HUES48 (cell line): ENCODE measurements around the gene PLCXD3.

Experiments
- H3K27ac ChIP-seq: one replicate; pipeline ENCODE4 v1.7.0; 2013; ENCODE audit warnings: low read depth, low read length, inconsistent platforms
- H3K27me3 ChIP-seq: 2 replicates; pipeline ENCODE4 v1.6.1; 2013; ENCODE audit warnings: mild to moderate bottlenecking, low read length; ENCODE audit not compliant: control insufficient read depth, insufficient read depth
- H3K36me3 ChIP-seq: 2 replicates; pipeline ENCODE4 v1.6.1; 2013; ENCODE audit warnings: low read length; ENCODE audit not compliant: control insufficient read depth, insufficient read depth
- H3K4me1 ChIP-seq: 2 replicates; pipeline ENCODE4 v1.6.1; 2013; ENCODE audit warnings: mild to moderate bottlenecking, low read length; ENCODE audit not compliant: control insufficient read depth, insufficient read depth
- H3K4me3 ChIP-seq: 2 replicates; pipeline ENCODE4 v1.5.1; 2013; ENCODE audit warnings: mild to moderate bottlenecking, low read depth, low read length
- H3K9ac ChIP-seq: 2 replicates; pipeline ENCODE4 v1.6.1; 2013; ENCODE audit warnings: mild to moderate bottlenecking, low read depth, low read length, moderate library complexity
- H3K9me3 ChIP-seq: 2 replicates; pipeline ENCODE4 v1.6.1; 2013; ENCODE audit warnings: low read length; ENCODE audit not compliant: control insufficient read depth, insufficient read depth

Gene PLCXD3

DNA sequence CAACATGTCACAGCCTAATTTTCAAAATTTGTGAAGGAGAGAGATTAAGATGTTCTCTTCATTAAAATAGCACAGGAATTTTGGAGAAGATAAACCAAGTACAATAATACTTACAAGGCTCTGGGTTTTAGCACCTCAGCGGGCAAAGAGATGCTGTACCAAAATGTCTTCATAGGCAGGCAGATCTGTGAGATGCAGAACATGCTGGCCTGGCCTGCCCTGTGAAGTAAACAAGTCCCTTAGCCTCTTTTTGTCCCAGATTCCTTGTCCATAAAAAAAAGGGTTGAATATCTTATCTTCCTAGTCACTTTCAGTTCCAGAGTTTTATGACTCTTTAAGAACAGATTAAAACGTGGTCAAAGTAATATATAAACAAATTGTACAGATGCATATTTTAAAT lies 244.0 kb downstream of the PLCXD3 start:
- 0 out of 2 replicates have a peak, but pooled peaks cover 5% of the 10 kb centered on the region for H3K4me1 ChIP-seq
- H3K4me3 ChIP-seq, result no peak overlapping the region
- no peaks in the 10 kb centered on the region for H3K36me3 ChIP-seq
- no peaks in the 10 kb centered on the region for H3K9me3 ChIP-seq
- H3K9ac ChIP-seq, result no peak overlapping the region
- H3K27ac ChIP-seq, result no peak overlapping the region
- H3K27me3 ChIP-seq, result no peaks in the 10 kb centered on the region

GRCh38 chr5:41264019-41264418 lies 246.4 kb downstream of the PLCXD3 start:
- Histone ChIP-seq H3K27ac (no peak overlapping the region), H3K9me3 (no peaks in the 10 kb centered on the region), H3K4me1 (0 out of 2 replicates have a peak, but pooled peaks cover 5% of the 10 kb centered on the region)

GRCh38 chr5:41263335-41263734 lies 247.1 kb downstream of the PLCXD3 start:
- Histone ChIP-seq H3K9me3 (no peaks in the 10 kb centered on the region), H3K36me3 (no peaks in the 10 kb centered on the region), H3K4me1 (0 out of 2 replicates have a peak, but pooled peaks cover 5% of the 10 kb centered on the region), H3K4me3 (no peak overlapping the region), H3K27ac (no peak overlapping the region), H3K27me3 (no peaks in the 10 kb centered on the region), H3K9ac (no peak overlapping the region)

More at GRCh38 chr5:41264019-41264418, 246.4 kb downstream of the PLCXD3 start:
- no peaks in the 10 kb centered on the region for H3K27me3 ChIP-seq
- no peak overlapping the region for H3K4me3 ChIP-seq
- H3K36me3 ChIP-seq, result no peaks in the 10 kb centered on the region
- no peak overlapping the region for H3K9ac ChIP-seq
